VCaP (cell line): ENCODE results near the gene RUFY3.
A peak's percentile ranks its signal among the peaks of the same experiment; 100 is the strongest.
"Not testable (repeated sequence)": the region's sequence is repeated elsewhere in the genome, so short reads cannot be mapped to it uniquely, and the experiment has no call there.

Source experiments
- H3K27ac ChIP-seq: fragments of 450-650 bp; 2 replicates; pipeline ENCODE4 v1.5.1; 2017
- CTCF ChIP-seq: fragments of 450-650 bp; conservative IDR thresholded peaks from 2 replicates; pipeline ENCODE4 v1.5.1; 2017; ENCODE audit warnings: mild to moderate bottlenecking, moderate library complexity

RUFY3 gene

GRCh38 chr4:70687392-70687791 lies 34.4 kb upstream of the RUFY3 start:
- TF ChIP-seq CTCF, result no peak
- peak overlapping the region; percentile 95 for H3K27ac ChIP-seq

- H3K27ac ChIP-seq, result peak within 1 kb of the TSS; percentile 95
- TF ChIP-seq CTCF, result peak; percentile 100
Observed at GRCh38 chr4:70687821-70688794, 33.7 kb upstream of the RUFY3 start, which contains the start of gene UTP3. TSS of gene UTP3 (plus strand) at chr4:70688532. CDS start at chr4:70688678, 146 bp downstream.

- H3K27ac ChIP-seq, result peak overlapping the region; percentile 95
- TF ChIP-seq CTCF, result no peak
Observed at GRCh38 chr4:70688795-70689231, 33.0 kb upstream of the RUFY3 start.

DNA sequence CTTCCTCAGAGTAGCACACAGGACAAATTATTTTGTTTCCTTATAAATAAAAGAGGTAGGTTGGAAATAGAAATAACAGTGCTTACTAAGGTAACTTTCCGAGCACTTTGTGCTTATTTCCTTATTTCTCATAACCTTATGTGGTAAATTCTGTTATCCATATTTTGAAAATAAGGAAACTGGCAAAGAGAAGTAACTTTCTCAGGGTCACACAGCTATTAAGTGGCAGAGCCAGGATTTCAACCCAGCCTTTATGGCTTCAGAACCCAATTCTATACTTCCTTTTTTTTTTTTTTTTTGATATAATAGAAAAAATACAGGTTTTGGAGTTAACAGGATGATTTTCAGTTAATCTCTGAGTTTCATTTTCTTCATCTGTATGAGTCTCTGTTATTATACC lies 30.1 kb upstream of the RUFY3 start:
- no peak for TF ChIP-seq CTCF
- H3K27ac ChIP-seq, result no peak overlapping the region

DNA sequence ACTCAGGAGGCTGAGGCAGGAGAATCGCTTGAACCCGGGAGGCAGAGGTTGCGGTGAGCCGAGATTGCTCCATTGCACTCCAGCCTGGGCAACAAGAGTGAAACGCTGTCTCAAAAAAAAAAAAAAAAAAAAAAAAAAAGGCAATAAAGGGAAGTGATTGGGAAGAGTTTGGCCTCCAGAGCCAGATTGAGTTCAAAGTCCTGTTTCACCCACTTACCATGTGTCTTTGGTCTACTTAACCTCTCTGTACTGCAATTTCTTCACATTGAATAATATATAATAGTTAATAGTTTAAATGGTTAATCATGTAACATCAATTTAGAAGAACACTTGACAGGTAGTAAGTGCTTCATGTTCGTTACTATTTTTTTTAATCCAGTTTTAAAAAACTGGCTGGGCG lies 27.1 kb upstream of the RUFY3 start:
- H3K27ac ChIP-seq, result not testable (repeated sequence)

DNA sequence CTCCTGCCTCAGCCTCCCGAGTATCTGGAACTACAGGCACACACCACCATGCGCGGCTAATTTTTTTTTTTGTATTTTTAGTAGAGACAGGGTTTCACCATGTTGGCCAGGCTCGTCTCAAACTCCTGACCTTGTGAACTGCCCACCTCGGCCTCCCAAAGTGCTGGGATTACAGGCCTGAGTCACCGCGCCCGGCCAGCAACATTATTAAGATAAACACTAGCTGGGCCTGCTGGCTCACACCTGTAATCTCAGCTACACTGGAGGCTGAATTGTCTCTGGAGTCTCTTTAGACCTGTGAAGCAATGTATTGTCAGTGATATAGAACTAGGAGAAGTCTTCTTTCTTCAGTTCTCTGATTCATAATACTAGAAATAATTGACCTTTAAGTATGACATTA lies 23.3 kb upstream of the RUFY3 start:
- H3K27ac ChIP-seq, result not testable (repeated sequence)

DNA sequence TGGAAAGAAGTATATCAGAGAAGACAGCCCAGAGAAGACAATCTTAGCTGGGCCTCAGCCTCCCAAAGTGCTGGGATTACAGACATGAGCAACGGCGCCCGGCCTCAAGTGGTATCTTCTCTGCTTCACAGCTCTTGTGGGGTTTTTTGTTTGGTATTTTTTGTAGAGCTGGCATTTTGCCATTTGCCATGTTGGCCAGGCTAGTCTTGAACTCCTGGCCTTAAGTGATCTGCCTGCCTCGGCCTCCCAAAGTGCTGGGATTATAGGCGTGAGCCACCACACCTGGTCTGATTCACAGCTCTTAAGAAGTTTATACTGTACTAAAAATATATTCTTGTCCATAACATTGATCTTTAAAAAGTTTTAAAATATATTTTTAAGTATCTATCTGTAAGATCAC lies 21.1 kb upstream of the RUFY3 start:
- no peak overlapping the region for H3K27ac ChIP-seq

GRCh38 chr4:70701271-70701670 lies 20.5 kb upstream of the RUFY3 start:
- no peak overlapping the region for H3K27ac ChIP-seq
- no peak for TF ChIP-seq CTCF

More for the DNA sequence above, 21.1 kb upstream of the RUFY3 start:
- no peak for TF ChIP-seq CTCF

DNA sequence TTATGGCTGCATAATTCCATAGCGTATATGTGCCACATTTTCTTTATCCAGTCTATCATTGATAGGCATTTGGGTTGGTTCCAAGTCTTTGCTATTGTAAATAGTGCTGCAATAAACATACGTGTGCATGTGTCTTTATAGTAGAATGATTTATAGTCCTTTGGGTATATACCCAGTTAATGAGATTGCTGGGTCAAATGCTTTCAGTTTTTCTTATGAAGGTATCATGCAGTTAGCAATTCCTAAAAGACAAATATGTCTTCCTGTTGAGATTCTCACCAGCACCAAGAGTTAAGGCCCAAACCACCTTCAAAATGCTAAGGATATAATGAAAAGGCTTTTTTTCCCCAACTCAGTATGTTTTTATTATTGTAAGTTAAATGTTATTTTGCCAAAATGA lies 19.2 kb upstream of the RUFY3 start:
- peak overlapping the region; percentile 98 for H3K27ac ChIP-seq
